K562 (cell line): ENCODE results near the gene ACOT7. TPM values are rescaled to one million over a fixed set of nuclear protein-coding genes. Genes with fewer than 3 reads are reported as not detected.

Experiments
- EP300 ChIP-seq: IDR thresholded peaks from 2 replicates; pipeline ENCODE4 v1.6.1; 2012; ENCODE audit warnings: low read length, improper control_type of control experiment
- GABPA ChIP-seq: fragments of 200-800 bp; sonication (Bioruptor generic); conservative IDR thresholded peaks from 2 replicates; pipeline ENCODE4 v1.6.1; 2016; ENCODE audit warnings: low read depth, missing genetic modification characterization, missing compliant biosample characterization
- GABPB2 ChIP-seq: fragments of 250-450 bp; sonication (Bioruptor Pico); conservative IDR thresholded peaks from 2 replicates; pipeline ENCODE4 v1.5.1; 2021; ENCODE audit warnings: mild to moderate bottlenecking
- KAT8 ChIP-seq: fragments of 450-650 bp; IDR thresholded peaks from 2 replicates; pipeline ENCODE4 v1.6.1; 2016; ENCODE audit warnings: low read depth, mild to moderate bottlenecking
- LARP7 ChIP-seq: fragments of 450-650 bp; IDR thresholded peaks from 2 replicates; pipeline ENCODE4 v1.6.1; 2016
- MEF2D ChIP-seq: conservative IDR thresholded peaks from 2 replicates; pipeline ENCODE4 v1.6.1; 2016; ENCODE audit warnings: low read depth, missing genetic modification characterization, missing compliant biosample characterization
- NONO ChIP-seq, 2 experiments: fragments of 200-400 bp in 1 of 2; fragments of 450-650 bp in 1 of 2; formaldehyde crosslinking in 1 of 2; IDR thresholded peaks; 2 replicates each; pipeline ENCODE4 v1.6.1; 2017; ENCODE audit warnings: low read depth in 2 of 2, mild to moderate bottlenecking in 2 of 2, moderate library complexity in 2 of 2, low read length in 1 of 2
- POLR2B ChIP-seq: fragments of 450-650 bp; IDR thresholded peaks from 2 replicates; pipeline ENCODE4 v1.6.1; 2018; ENCODE audit warnings: low read depth; ENCODE audit not compliant: partially characterized antibody
- RBM39 ChIP-seq: fragments of 200-400 bp; formaldehyde crosslinking; optimal IDR thresholded peaks from 2 replicates; pipeline ENCODE3; 2018; ENCODE audit warnings: low read depth, low read length
- RFX1 ChIP-seq: fragments of 450-650 bp; IDR thresholded peaks from 2 replicates; pipeline ENCODE4 v1.6.1; 2016; ENCODE audit warnings: mild to moderate bottlenecking, moderate library complexity
- SMARCA4 ChIP-seq: fragments of 450-650 bp; IDR thresholded peaks from 2 replicates; pipeline ENCODE4 v1.6.1; 2016
- SREBF1 ChIP-seq: fragments of 150-350 bp; IDR thresholded peaks from 2 replicates; pipeline ENCODE4 v1.6.1; 2014; ENCODE audit warnings: antibody characterized with exemption, low read depth, low read length, borderline replicate concordance
- ZNF586 ChIP-seq: fragments of 450-650 bp; formaldehyde crosslinking; conservative IDR thresholded peaks from 2 replicates; pipeline ENCODE4 v1.4.0; 2020; ENCODE audit warnings: mild to moderate bottlenecking, moderate library complexity
- polyA plus RNA-seq, 8 experiments: library from polyadenylated mRNA; depleted of rRNA in 4 of 8; stranded (reverse) in 5 of 8; unstranded in 3 of 8; fragments of >200 nt; fragmentation: Nextera tagmentation in 2 of 8; fragmentation: Illumina TruSeq in 1 of 8; extraction: Ambion mirVana in 2 of 8; extraction: Trizol in 1 of 8; gene quantifications; 2 replicates each; pipeline versions ENCODE4 v1.2.1 to v1.2.3, GENCODE V29; 2011 to 2014; ENCODE audit warnings: inconsistent platforms in 1 of 8, missing spikeins in 1 of 8
- total RNA-seq, 7 experiments: library from RNA; depleted of rRNA in 6 of 7; stranded (reverse); fragments of >200 nt in 6 of 7; fragmentation: Illumina TruSeq in 2 of 7; extraction: Trizol in 2 of 7; gene quantifications; 2 replicates each; pipeline versions ENCODE4 v1.2.1 to v1.2.3, GENCODE V29; 2011 to 2021; ENCODE audit warnings: low replicate concordance in 1 of 7
- TF ChIP-seq, protein P1 (sequence below), 2 experiments: fragments of 450-650 bp; conservative IDR thresholded peaks; 2 replicates each; pipeline ENCODE4 v1.6.1; 2017; ENCODE audit warnings: mild to moderate bottlenecking in 2 of 2, moderate library complexity in 2 of 2
- TF ChIP-seq, protein P2 (sequence below), 2 experiments: fragments of 450-650 bp; IDR thresholded peaks; 2 replicates each; pipeline ENCODE4 v1.6.1; 2016; ENCODE audit warnings: mild to moderate bottlenecking in 2 of 2, borderline replicate concordance in 1 of 2, low read depth in 1 of 2, moderate library complexity in 1 of 2
- TF ChIP-seq, protein P3 (sequence below): fragments of 250-450 bp; sonication (Bioruptor Pico); IDR thresholded peaks from 2 replicates; pipeline ENCODE4 v1.8.0; 2021; ENCODE audit warnings: borderline replicate concordance, mild to moderate bottlenecking, moderate library complexity; ENCODE audit not compliant: poor library complexity, severe bottlenecking

The ACOT7 gene
- total and polyA plus RNA-seq, 9 of the 15 experiments (the other 6 are each of a cell fraction or from before 2014, with no cell fraction given), result 7.0 to 92.6 (median 37.2) TPM

DNA sequence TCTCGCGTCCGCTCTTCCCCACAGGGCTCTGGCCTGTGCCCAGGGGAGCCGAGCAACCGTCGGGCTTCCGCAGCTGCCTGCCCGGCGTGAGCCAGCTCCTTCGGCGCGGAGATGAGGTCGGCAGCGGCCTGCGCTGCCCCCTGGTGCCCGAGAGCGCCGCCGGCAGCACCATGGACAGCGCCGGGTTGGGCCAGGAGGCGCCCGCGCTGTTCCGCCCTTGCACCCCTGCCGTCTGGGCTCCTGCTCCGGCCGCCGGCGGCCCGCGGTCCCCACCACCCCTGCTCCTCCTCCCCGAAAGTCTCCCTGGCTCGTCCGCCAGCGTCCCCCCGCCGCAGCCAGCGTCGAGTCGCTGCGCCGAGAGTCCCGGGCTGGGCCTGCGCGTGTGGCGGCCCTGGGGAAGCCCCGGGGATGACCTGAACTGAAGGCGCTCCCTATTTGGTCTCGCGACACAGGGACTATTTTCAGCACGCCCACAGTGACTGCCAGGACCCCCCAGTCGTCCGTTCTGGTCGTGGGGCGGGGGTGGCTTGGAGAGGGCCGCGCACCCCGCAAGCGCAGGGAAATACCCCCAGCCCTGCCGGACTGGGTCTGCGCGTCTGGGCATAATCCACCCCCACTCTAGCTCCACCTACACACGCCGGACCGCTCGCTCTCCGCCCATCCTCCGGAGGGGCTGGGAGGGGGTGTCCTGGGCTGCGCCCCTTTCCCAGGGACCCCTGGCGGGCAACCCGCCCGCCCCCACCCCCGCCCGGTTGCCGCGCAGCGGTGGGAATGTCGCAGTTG is 148.3 kb downstream of the ACOT7 start (continued):
- no peak for TF ChIP-seq MEF2D (tag)
- TF ChIP-seq KAT8, result no peak
- no peak for TF ChIP-seq POLR2B
- TF ChIP-seq, protein P1, sequence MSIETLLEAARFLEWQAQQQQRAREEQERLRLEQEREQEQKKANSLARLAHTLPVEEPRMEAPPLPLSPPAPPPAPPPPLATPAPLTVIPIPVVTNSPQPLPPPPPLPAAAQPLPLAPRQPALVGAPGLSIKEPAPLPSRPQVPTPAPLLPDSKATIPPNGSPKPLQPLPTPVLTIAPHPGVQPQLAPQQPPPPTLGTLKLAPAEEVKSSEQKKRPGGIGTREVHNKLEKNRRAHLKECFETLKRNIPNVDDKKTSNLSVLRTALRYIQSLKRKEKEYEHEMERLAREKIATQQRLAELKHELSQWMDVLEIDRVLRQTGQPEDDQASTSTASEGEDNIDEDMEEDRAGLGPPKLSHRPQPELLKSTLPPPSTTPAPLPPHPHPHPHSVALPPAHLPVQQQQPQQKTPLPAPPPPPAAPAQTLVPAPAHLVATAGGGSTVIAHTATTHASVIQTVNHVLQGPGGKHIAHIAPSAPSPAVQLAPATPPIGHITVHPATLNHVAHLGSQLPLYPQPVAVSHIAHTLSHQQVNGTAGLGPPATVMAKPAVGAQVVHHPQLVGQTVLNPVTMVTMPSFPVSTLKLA (conservative IDR thresholded peaks at IDR 0.05), result peak; percentile 72 to 87
- TF ChIP-seq, protein P2, sequence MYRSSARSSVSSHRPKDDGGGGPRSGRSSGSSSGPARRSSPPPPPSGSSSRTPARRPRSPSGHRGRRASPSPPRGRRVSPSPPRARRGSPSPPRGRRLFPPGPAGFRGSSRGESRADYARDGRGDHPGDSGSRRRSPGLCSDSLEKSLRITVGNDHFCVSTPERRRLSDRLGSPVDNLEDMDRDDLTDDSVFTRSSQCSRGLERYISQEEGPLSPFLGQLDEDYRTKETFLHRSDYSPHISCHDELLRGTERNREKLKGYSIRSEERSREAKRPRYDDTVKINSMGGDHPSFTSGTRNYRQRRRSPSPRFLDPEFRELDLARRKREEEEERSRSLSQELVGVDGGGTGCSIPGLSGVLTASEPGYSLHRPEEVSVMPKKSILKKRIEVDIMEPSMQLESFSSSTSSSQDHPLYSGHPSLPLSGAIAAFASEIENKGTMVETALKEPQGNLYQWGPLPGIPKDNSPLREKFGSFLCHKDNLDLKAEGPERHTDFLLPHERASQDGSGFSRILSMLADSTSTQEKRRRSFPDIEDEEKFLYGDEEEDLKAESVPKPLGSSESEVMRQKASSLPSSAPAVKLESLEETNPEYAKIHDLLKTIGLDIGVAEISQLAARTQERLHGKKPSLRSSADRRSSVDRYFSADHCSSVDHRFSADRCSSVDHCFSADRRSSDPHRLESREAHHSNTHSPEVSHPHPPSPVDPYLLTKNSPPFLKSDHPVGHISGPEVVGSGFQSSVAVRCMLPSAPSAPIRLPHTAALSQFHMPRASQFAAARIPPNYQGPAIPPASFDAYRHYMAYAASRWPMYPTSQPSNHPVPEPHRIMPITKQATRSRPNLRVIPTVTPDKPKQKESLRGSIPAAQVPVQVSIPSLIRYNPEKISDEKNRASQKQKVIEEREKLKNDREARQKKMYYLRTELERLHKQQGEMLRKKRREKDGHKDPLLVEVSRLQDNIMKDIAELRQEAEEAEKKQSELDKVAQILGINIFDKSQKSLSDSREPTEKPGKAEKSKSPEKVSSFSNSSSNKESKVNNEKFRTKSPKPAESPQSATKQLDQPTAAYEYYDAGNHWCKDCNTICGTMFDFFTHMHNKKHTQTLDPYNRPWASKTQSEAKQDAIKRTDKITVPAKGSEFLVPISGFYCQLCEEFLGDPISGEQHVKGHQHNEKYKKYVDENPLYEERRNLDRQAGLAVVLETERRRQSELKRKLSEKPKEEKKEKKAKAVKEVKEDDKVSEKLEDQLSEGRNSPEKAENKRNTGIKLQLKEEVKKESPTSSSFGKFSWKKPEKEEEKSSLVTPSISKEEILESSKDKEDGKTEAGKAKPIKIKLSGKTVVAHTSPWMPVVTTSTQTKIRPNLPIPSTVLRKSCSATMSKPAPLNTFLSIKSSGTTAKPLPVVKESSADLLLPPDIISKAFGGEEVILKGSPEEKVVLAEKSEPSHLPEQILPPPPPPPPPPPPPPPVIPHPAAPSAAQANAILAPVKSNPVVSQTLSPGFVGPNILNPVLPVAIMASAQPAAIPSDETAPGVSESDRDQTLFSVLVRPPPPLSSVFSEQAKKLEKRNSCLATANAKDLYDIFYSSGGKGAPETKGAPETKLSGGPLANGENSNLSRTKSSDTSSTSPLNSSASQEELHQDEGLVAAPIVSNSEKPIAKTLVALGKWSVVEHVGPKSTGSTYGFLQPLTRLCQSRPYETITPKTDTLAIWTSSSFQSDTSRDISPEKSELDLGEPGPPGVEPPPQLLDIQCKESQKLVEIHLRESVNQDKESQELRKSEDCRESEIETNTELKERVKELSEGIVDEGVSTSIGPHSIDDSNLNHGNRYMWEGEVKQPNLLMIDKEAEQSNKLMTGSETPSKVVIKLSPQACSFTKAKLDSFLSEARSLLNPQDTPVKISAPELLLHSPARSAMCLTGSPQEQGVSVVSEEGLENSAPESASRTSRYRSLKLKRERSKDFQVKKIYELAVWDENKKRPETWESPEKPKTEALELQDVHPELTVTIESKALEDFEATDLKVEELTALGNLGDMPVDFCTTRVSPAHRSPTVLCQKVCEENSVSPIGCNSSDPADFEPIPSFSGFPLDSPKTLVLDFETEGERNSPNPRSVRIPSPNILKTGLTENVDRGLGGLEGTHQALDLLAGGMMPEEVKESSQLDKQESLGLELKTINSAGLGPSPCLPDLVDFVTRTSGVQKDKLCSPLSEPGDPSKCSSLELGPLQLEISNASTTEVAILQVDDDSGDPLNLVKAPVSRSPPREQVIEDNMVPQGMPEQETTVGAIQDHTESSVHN (IDR thresholded peaks at IDR 0.05; ENCODE audit: borderline replicate concordance in 1 of 2, low read depth in 1 of 2), result no peak
- TF ChIP-seq LARP7, result no peak
- 0 out of 4 replicates have a peak, but pooled peaks of 1 of the 2 experiments have one; percentile 47 for TF ChIP-seq NONO (IDR thresholded peaks at IDR 0.05; ENCODE audit: low read depth in 2 of 2, low read length in 1 of 2)
- no peak for TF ChIP-seq SMARCA4
- TF ChIP-seq GABPA, result no peak
- no peak for TF ChIP-seq RFX1
- TF ChIP-seq, protein P3, sequence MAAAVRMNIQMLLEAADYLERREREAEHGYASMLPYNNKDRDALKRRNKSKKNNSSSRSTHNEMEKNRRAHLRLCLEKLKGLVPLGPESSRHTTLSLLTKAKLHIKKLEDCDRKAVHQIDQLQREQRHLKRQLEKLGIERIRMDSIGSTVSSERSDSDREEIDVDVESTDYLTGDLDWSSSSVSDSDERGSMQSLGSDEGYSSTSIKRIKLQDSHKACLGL (CRISPR knock-in tag), result peak; percentile 55
- no peak for TF ChIP-seq SREBF1
- TF ChIP-seq EP300, result no peak
- TF ChIP-seq ZNF586 (CRISPR knock-in tag), result no peak
- TF ChIP-seq RBM39, result no peak
- no peak for TF ChIP-seq GABPB2
